ENCODE measurements around the gene GUCA2B.

GUCA2B gene

DNA sequence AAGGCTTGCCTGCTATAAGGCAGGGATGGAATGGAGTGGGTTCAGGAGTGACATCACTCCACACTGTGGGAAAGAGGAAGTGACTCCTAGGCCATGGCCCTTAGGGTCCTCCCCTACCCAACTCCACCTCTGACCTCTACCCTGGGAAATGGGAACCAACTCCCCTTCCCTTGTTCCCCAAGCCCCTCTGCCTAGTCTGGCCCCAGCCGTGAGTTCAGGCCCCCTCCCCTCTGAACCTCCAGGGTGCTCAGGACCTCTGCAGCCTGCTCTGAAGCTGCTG lies 15.1 kb downstream of the GUCA2B start:
- ATAC-seq, result no peak

DNA sequence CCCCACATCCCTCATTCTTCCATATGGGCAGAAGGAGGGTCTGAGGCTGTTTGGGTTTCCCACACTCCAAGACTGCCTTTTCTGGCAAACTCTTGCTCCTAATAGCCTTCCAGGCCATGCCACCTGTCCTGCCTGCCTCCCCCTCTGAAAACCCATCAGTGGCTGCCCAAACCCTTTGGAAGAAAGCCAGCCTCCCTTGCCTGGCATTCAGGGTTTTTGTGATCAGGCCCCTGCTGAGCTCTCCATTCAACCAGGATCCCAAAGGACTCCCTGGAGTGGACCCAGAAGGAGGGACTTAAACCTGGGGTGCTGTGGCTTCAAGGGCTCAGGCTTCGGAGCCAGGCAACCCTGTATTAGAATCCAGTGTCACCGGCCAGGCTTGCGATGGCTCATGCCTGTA lies 15.6 kb downstream of the GUCA2B start:
- ATAC-seq, result no peak

DNA sequence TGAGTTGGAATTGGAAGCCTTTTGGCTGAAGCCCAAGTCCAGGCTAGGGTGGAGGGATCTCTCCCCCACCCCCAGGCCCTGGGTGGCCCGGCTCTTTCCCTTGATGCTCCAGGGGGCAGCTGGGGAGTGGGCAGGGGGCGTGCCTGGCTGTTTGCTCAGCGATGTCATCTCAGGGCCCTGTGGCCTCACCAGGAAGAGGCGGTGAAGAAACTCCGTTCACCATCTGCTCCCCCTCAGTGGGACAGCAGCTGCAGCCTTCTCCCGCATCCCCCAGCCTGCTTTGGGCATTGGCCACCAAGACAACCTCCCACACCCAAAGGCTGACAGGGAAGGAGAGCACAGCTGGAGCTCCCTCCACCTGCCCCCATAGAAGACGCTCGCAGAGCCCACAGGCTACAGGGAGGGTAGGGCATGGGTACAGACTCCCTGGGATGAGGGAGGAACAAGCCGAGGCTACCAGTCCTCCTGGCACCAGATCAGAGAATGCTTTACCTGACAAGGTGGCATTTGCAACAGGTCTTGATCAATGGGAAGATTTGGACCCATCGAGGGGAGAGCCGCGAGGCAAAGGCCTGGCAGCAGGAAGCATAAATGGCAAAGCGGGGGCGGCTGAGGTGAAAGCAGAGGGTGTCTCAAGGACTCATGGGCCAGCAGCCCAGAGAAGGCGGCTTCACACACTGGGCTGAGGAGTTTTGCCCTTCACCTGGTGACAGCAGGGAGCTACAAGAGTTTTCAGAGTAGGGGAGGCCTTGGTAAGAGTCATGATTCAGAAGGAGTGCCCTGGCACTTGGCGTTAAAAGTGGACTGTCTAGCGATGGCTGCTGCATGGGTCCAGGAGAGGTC lies 17.8 kb downstream of the GUCA2B start:
- ATAC-seq, result no peak

DNA sequence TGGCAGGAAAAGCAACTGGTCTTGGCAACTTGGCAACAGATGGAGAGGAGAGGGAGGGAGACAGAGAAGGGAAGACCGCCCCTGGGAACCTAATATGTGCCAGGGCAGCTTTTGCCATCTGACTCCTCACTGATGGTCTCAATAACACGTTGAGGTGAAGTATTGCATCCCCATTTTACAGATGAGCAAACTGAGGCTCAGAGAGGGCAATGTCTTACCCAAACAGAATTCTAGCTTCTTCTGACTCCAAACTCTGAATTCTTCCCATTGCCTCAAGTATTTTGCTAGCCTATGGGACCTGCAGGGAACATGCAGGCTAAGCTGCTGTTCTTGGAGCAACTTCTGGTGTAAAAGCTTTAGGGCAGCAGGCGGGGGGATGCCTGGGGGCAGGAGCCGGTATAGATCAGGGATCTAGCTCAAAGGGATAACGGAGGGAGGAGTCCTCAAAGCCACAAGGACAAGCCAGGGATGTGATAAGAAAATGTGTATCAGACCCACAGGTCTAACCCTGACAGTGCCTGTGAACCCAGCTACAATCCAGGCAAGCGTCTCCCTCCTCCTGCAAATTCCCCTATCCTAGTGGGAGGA lies 18.6 kb downstream of the GUCA2B start:
- no peak for ATAC-seq

DNA sequence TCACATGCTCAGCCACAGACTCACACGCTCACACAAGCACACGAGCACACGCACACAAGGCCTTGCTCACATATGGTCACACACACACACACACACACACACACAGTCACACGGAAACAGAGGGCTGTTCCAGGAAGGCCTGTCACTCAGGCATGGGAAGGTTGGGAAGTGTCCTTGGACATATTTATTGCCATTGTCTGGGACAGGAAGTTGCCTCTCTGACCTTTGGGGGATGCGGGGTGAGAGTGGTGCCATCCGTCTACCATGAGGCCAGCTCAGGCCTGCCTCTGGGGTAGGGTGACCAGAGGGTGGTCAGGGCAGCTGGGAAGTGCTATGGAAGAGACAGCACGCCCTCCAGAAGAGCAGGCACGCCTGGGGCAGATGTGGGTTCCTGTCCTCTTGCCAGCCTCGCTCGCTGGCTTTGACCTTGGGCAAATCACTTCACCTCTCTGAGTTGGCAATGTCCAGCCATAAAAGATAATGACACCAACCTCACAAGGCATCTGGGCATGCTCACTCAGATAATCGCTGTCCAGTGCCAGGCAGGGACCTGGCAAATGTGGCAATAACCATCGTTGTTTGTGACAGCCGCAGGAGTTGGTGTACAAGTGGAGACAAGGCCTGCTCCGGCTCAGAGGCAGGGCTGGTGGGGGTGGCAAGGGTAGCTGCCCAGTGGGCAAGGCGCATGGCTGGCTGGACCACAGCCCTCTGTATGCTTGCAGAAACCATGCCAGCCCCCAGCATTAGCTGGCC lies 19.3 kb downstream of the GUCA2B start:
- no peak for ATAC-seq

DNA sequence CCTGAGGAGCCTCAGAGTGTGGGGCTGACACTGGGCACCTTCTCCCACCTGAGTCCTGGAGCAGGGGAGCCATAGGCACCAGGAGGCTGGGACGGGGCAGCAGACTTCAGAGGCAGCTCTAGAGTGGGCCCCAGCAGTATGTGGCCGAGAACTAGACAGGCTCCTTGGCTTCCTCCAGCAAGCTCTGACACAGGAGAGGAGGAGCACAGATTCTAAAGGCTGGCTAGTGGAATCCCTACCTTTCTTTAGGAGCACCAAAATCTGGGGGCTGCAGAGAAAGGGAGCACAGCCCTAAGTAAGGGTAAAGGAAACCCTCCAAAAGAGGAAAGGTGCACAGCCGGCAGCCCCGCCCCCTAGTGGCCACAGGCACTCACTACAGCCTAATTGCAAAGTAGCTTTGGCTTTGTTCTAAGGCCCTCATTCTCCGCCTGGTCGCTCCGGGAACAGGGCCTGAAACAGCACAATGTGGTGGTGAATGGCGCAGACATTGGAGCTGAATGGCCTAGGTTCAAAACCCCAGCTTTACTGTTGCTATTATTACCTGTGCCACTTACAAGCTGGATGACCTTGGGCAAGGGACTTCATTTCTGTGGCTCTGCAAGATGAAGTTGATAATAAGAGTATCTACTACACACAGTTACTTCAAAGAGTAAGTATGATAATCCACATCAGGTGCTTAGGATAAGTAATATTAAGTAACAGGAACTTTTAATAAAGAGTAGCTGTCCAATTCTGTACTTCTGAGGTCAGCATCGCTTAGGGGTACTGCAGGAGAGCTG lies 20.1 kb downstream of the GUCA2B start:
- ATAC-seq, result peak; percentile 51 to 59

DNA sequence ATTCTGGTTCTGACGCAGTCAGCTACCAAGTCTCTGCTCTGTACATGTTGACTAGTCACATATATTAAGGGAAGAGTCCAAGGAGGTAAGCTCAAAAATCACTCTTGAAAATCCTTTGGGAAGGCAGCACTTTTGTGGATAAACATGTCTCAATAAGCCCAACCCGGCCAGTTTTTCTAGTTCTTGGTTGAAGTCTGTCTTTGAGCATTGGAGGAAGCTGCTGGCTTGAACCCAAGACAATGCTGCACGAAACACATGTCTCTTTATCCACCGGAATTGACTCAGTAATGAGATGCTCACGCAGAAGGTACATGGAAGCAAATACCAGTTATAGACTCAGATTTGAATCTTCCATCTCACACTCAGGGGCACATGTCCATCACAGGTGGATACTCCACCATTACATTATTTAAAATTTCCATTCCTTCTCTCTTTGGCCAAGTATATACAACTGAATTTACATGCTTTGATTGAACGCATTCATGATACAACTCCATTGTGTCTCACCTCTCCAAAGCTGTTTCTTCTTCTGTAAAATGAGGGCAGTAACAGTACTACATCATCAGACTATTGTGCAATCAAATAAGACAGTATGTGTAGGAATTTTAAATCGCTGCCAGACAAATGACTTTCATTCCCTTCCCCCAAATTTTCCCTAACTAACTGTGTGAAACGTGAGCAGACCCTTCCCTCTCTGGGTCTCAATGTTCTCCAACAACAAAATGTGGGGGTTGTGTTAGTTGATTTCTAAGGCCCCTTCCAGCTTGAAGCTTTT lies 20.9 kb downstream of the GUCA2B start:
- no peak for ATAC-seq

DNA sequence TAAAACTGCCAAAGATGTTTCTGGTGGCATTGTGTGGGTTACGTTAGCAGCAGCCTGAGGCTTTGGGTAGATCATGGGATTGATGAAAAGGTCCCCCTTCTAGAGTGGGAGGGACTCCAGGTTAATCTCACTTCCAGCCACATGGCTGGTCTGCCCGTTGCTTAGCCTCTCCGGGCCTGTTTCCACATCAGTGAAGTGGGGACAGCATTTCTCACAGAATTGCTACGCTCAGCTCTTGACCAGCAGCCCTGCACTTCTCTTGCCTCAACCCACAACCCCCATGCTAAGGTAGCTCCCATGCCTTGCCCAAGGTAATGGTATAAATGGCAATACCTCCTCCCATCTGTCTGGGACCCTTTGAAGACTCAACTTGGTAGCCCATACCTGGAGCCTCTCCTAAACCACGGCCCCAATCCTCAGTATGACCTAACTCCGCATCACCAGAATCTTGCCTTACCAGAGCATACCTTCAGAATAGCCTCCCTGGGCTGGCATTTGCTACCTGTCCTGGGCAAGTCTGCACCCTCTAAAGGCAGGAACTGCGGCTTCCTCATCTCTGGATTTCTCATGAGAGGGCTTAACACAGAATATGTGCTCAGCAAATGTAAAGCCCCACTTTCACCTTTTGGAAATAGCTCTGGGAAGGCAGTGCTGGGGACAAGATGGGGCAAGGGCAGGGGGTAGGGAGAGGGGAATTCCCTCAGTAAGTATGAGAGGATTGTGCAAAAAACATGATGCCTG lies 22.3 kb downstream of the GUCA2B start:
- no peak for ATAC-seq

DNA sequence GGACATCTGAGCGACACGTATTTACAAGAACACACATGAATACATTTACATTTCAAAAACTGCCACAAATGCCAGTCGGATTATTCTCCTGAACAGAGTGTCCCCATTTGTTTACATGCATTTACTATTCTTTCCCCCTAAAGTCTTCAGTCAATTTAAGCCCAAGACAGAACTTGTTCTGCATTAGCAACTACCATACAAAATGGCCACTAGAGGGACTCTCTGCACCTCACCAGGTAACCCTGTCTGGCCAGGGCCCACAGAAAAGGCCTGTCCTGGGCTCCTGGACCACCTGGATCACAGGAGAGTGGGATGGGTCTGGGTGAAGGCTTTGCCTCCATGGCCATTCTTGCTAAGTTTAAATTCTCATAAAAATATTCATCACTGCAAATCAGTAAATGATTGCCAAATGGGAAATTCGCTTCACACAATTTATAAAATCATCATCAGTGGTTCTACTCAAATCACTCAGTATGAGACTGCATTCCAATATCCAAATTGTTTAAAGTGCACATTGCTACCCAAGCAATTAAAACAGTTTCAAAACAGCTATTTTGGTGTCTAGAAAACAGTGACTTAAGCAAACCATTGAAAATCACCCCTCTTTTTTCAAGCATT lies 23.8 kb downstream of the GUCA2B start:
- ATAC-seq, result peak; percentile 41 to 63

DNA sequence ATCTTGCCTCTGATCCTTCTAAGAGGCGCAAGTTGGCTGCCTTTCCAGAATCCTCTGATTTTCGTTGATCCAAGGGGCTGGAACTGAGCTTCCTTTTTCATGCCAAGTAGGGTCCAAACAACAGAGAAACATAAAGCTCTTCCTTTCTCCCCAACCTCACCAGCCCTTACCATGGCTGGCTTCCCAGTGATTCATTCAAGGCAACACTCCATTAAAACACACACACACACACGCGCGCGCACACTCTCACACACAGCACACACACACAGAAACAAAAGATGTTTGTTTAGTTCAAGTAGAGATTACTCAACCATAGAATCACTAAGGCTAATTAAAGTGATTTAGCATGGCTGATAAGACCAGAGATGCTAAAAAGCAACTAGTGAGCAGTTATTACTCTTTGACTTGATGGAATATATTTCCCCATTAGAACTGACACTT lies 24.4 kb downstream of the GUCA2B start:
- ATAC-seq, result no peak

DNA sequence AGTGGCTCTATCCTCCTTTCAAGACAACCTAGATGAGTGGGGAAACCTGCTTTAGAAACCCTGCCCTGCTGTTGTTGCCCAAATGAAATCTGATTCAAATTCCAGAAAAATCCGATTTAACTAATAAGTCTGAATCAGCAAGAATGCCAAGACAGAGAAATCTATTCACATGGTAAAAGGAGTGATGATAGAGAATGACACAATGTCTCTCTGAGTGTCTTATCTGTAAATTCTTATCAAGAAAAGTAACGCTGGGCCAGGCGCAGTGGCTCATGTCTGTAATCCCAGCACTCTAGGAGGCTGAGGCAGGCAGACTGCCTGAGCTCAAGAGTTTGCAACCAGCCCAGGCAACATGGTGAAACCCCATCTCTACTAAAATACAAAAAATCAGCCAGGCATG lies 25.0 kb downstream of the GUCA2B start:
- ATAC-seq, result no peak

DNA sequence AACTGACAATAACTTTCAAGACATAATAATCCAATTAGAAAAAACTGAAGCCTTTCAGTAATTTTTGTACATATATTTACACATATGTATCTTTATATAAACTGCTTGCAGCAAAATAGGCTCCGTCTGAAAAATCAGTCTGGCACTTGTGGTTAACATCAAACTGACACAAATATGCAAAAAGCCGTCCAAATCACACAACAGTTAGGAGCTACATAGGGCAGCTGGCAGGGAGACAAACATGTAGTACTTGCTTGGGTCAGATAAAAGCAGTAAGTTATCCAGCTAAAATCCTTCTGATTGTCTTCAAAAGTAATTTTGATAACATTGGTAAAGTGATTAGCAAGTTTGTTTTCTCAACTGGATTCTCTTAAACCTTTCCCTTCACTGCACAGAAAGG lies 26.1 kb downstream of the GUCA2B start:
- ATAC-seq, result no peak

DNA sequence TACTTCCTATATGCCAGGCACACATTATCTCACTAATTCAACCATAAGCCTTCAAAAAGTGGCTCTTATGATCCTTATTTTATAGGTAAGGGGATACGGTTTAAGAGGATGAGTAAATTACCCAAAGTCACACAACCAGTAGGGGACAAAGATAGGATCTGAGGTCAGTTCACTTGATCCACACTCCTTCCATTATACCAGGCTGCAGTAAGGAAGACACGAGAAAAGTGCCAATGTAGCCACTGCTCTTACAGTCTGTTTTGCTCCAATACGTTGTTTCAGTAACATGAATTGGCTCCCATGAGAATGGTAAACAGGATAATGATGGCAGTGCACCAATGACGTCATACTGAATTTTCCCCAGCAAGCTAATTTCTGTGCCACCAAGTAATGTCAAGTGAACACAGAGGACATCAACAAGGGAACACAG lies 26.7 kb downstream of the GUCA2B start:
- ATAC-seq, result no peak

DNA sequence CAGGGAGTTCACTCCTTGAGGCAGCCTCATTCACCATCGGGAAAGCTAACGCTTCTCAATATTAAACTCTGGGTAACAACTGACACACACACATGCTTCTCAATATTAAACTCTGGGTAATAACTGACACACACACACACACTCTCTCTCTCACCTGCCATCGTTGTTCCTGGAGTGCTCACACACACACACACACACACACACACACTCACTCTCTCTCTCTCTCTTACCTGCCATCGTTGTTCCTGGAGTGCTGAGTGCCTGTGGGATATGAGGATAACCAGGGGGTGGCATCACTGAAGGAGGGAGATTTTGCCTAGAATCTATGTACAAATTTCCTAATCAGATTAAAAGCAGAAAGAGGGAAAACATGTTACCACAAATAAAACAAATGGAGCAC lies 28.5 kb downstream of the GUCA2B start:
- ATAC-seq, result no peak

DNA sequence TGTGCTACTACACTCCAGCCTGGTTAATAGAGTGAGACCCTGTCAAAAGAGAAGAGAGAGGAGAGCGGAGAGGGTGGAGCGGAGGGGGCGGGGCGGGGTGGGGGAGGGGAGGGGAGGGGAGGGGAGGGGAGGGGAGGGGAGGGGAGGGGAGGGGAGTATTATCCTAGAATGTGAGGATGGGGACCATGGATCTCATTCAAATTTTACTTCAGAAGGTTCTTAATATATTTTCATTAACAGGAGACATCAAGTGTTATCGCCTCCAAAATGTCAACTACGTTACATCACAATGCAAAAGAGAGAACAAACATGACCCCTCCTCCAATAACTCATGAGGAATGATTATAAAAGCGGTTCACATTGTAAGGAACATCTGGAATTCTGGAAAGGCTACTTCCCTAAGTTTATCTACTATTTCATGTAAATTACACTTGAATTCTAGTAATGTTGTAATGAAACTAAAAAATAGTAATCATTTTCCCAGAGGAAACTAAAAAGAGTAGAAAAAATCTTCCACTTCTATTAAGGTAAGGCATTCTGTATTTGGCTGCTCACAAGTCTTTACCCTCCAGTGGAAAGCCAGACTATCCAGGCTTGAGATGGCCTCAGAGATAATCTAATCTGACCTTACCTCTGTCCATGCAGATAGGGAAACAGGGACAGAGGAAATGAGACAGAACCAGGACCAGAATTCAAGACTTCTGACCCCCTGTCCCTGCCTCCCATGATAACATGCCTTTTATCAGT lies 30.2 kb downstream of the GUCA2B start:
- no peak for ATAC-seq

DNA sequence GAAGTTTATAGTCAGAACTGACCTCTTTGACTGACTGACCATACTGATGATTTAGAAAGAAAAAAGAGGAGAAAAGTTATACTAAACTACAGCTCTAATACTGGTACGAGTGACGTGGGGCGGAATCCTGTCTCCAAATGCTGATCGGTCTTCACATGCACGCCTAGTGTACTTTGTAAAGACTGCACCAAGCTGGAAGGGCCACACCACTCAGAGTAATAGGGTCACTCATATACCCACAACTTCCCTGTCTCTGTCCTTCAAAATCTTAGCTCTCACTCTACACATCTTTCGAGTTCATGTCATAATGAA lies 30.7 kb downstream of the GUCA2B start:
- no peak for ATAC-seq

DNA sequence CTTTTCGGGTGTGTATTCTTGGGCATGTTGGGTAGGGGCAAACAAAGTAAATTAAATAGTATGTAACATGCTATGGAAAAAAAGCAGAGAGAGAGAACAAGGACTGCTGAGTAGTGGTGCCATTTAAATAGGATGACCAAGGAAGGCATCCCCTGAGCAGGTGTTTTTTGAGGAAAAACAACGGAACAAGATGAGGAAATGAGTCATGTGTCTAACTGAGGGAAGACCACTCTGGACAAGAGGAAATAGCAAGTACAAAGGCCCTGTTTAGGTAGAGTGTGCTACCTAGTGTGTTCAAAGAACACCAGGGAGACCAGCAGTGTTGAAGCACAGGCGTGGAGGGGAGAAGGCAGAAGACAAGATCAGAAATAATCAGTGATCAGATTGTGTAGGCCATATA lies 31.4 kb downstream of the GUCA2B start:
- no peak for ATAC-seq

DNA sequence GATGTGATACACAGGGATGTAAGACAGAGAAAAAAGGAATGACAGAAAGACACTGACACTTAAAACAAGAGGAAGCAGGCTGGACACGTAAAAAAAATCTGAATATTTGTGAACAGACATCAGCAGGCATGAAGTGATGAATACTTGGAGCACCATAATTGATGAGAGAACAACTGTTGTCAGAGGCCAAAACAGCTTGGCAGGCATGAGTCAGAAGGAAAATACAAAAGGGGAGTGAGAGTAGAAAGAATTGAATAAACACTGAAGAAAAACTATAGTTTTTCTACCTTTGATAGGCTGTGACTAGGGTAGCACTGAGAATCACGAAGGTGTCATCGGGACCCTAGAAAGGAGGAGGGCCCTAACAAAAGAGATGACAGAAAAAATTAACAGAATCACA lies 32.9 kb downstream of the GUCA2B start:
- no peak for ATAC-seq

DNA sequence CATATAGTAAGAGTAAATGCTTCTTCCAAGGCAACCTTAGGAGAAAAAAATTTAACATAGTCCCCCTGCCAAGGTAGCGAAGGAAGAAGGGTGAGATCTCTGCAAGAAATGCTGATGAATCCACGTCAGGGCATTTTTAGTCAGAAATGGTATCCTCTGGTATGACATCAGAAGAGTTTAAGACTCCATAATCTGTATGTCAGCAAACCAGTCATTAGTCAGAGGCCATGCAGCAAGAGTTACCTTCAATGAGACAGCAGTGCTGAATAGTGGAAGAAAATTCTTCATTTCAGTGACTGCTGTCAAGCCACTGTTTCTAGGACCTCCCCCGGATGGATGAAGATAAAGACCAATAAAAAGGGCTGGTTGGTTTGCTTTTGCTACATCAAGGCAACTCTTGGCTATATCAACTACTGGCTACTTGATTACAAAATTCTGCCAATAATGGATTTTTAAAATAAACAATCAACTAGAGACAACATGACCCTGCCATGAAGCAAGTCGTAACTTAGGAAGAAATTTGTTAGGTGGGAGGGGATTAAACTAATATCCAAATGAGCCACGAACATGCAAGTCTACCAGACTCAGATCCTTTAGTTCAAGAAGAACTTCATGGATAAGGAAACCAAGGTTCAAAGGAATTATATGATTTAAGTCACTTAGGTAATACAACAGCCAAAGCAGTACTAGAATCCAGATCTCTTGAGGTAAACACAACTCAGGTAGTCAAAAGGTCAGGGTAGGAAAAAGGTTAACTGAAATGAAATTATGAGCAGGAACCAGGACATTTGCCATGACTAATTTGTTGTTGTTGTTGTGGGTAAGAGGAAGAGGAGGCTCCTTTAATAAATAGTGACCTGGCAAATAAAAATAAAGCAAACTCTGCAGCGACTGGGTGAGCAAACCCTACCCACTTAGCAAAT lies 37.0 kb downstream of the GUCA2B start:
- no peak for ATAC-seq

DNA sequence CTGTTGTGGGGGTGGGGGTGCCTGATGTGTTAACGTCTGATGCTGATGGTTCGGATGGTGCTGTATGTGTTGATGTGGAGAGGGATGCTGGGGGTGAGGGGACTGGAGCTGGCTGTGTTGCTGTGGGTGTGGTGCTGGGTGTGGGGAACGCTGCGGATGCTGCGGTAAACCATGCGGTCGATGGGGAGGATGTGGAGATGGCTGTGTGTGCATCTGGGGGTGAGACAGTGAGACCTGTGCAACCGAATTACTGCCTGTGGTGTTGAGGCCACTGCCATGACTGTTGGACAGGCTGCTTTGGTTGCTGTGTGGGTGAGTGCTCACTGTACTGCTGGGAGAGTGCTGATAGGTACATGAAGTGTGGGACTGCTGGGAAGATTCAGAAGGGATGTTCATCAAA lies 38.1 kb downstream of the GUCA2B start:
- ATAC-seq, result no peak

Measured in activated CD4-positive, CD25-positive, alpha-beta regulatory T cell treated with anti-CD3 and anti-CD28 coated beads, Interleukin-2, amount 50 U/mL, for 24 hours (primary cell).